K562 (cell line): ENCODE measurements around the gene ADRM1. TPM values are rescaled to one million over a fixed set of nuclear protein-coding genes. Genes with fewer than 3 reads are reported as not detected.

Source experiments
- DPF2 ChIP-seq: fragments of 450-650 bp; IDR thresholded peaks from 2 replicates; pipeline ENCODE4 v1.6.1; 2016
- KLF16 ChIP-seq: IDR thresholded peaks from 2 replicates; pipeline ENCODE4 v1.6.1; 2016; ENCODE audit warnings: antibody characterized with exemption
- MTA1 ChIP-seq: fragments of 450-650 bp; IDR thresholded peaks from 2 replicates; pipeline ENCODE4 v1.6.1; 2017; ENCODE audit warnings: borderline replicate concordance
- MTA3 ChIP-seq: fragments of 450-650 bp; formaldehyde crosslinking; IDR thresholded peaks from 2 replicates; pipeline ENCODE4 v1.6.1; 2017; ENCODE audit warnings: mild to moderate bottlenecking, borderline replicate concordance
- NFE2 ChIP-seq: IDR thresholded peaks from 2 replicates; pipeline ENCODE4 v1.6.1; 2014; ENCODE audit warnings: antibody characterized with exemption, low read depth
- RB1 ChIP-seq: fragments of 450-650 bp; IDR thresholded peaks from 2 replicates; pipeline ENCODE4 v1.6.1; 2017; ENCODE audit warnings: low read depth, mild to moderate bottlenecking
- RBM39 ChIP-seq: fragments of 200-400 bp; formaldehyde crosslinking; optimal IDR thresholded peaks from 2 replicates; pipeline ENCODE3; 2018; ENCODE audit warnings: low read depth, low read length
- TEAD1 ChIP-seq, 2 experiments: fragments of 450-650 bp in 1 of 2; sonication (generic) in 1 of 2; formaldehyde crosslinking; IDR thresholded peaks; 2 replicates each; pipeline versions ENCODE4 v1.4.0 to v1.8.0; 2020 to 2022; ENCODE audit warnings: mild to moderate bottlenecking in 2 of 2, missing genetic modification reagents in 1 of 2
- TGIF2 ChIP-seq: sonication (generic); formaldehyde crosslinking; IDR thresholded peaks from 2 replicates; pipeline ENCODE4 v1.8.1; 2022; ENCODE audit warnings: mild to moderate bottlenecking, missing genetic modification reagents, moderate library complexity
- TOE1 ChIP-seq, 2 experiments: fragments of 450-650 bp in 1 of 2; sonication (generic) in 1 of 2; formaldehyde crosslinking in 1 of 2; IDR thresholded peaks; 2 replicates each; pipeline versions ENCODE4 v1.7.1 to v1.8.0; 2016 to 2022; ENCODE audit warnings: borderline replicate concordance in 2 of 2, mild to moderate bottlenecking in 2 of 2, antibody characterized with exemption in 1 of 2, inconsistent platforms in 1 of 2, low read depth in 1 of 2, missing genetic modification reagents in 1 of 2, moderate library complexity in 1 of 2
- XRCC4 ChIP-seq: IDR thresholded peaks from one replicate; pipeline ENCODE4 v1.6.1; 2011; ENCODE audit not compliant: insufficient read depth, insufficient read length; ENCODE audit errors: extremely low read depth
- polyA plus RNA-seq, 8 experiments: library from polyadenylated mRNA; depleted of rRNA in 4 of 8; stranded (reverse) in 5 of 8; unstranded in 3 of 8; fragments of >200 nt; fragmentation: Nextera tagmentation in 2 of 8; fragmentation: Illumina TruSeq in 1 of 8; extraction: Ambion mirVana in 2 of 8; extraction: Trizol in 1 of 8; gene quantifications; 2 replicates each; pipeline versions ENCODE4 v1.2.1 to v1.2.3, GENCODE V29; 2011 to 2014; ENCODE audit warnings: inconsistent platforms in 1 of 8, missing spikeins in 1 of 8
- total RNA-seq, 7 experiments: library from RNA; depleted of rRNA in 6 of 7; stranded (reverse); fragments of >200 nt in 6 of 7; fragmentation: Illumina TruSeq in 2 of 7; extraction: Trizol in 2 of 7; gene quantifications; 2 replicates each; pipeline versions ENCODE4 v1.2.1 to v1.2.3, GENCODE V29; 2011 to 2021; ENCODE audit warnings: low replicate concordance in 1 of 7
- TF ChIP-seq, protein P1 (sequence below): fragments of 250-450 bp; sonication (Bioruptor Pico); IDR thresholded peaks from 2 replicates; pipeline ENCODE4 v1.9.0; 2021; ENCODE audit warnings: mild to moderate bottlenecking, inconsistent platforms
- TF ChIP-seq, protein P2 (sequence below): fragments of 450-650 bp; formaldehyde crosslinking; IDR thresholded peaks from 2 replicates; pipeline ENCODE4 v1.4.0; 2020; ENCODE audit warnings: mild to moderate bottlenecking, moderate library complexity
- TF ChIP-seq, protein P3 (sequence below): fragments of 450-650 bp; IDR thresholded peaks from 2 replicates; pipeline ENCODE4 v1.6.1; 2016; ENCODE audit warnings: low read depth

The ADRM1 gene
- total and polyA plus RNA-seq, 9 of the 15 experiments (the other 6 are each of a cell fraction or from before 2014, with no cell fraction given): 5.0 to 223 (median 67.4) TPM

DNA sequence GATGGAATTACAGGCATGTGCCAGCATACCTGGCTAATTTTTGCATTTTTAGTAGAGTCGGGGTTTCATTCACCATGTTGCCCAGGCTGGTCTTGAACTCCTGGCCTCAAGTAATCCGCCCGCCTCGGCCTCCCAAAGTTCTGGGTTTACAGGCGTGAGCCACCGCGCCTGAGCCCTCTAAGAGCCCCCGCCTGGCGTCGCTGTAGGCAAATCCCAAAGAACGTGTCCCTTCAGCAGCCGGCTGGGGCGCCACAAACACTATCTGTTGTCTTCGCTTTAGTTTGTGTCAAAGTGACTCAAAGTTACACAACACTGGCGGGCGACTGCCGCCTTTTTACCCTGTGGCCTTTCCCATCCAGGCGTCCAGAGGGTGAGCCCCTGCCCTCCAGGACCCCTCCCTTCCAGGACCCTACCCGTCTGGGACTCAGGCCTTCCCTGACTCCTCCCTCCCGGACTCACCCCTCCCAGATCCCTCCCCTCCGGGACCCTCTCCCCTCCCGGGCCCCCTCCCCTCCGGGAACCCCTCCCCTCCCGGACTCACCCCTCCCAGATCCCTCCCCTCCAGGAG lies 940 bp upstream of the ADRM1 start (continued):
- peak; percentile 61; the same call in 1 of the 2 replicates for TF ChIP-seq TOE1 (IDR thresholded peaks at IDR 0.05; ENCODE audit: borderline replicate concordance)
- TF ChIP-seq TOE1 (CRISPR knock-in tag; IDR thresholded peaks at IDR 0.05; ENCODE audit: borderline replicate concordance, low read depth): no peak
- TF ChIP-seq, protein P1, sequence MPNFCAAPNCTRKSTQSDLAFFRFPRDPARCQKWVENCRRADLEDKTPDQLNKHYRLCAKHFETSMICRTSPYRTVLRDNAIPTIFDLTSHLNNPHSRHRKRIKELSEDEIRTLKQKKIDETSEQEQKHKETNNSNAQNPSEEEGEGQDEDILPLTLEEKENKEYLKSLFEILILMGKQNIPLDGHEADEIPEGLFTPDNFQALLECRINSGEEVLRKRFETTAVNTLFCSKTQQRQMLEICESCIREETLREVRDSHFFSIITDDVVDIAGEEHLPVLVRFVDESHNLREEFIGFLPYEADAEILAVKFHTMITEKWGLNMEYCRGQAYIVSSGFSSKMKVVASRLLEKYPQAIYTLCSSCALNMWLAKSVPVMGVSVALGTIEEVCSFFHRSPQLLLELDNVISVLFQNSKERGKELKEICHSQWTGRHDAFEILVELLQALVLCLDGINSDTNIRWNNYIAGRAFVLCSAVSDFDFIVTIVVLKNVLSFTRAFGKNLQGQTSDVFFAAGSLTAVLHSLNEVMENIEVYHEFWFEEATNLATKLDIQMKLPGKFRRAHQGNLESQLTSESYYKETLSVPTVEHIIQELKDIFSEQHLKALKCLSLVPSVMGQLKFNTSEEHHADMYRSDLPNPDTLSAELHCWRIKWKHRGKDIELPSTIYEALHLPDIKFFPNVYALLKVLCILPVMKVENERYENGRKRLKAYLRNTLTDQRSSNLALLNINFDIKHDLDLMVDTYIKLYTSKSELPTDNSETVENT (CRISPR knock-in tag): 0 out of 2 replicates have a peak, but pooled peaks have one; percentile 22
- TF ChIP-seq, protein P2, sequence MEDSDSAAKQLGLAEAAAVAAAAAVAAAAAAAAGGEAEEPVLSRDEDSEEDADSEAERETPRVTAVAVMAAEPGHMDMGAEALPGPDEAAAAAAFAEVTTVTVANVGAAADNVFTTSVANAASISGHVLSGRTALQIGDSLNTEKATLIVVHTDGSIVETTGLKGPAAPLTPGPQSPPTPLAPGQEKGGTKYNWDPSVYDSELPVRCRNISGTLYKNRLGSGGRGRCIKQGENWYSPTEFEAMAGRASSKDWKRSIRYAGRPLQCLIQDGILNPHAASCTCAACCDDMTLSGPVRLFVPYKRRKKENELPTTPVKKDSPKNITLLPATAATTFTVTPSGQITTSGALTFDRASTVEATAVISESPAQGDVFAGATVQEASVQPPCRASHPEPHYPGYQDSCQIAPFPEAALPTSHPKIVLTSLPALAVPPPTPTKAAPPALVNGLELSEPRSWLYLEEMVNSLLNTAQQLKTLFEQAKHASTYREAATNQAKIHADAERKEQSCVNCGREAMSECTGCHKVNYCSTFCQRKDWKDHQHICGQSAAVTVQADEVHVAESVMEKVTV: peak; percentile 84
- no peak for TF ChIP-seq RBM39
- peak; percentile 96 for TF ChIP-seq RB1
- TF ChIP-seq MTA3: peak; percentile 61; the same call in 1 of the 2 replicates
- TF ChIP-seq XRCC4: no peak
- TF ChIP-seq NFE2: peak; percentile 29; the same call in 1 of the 2 replicates
- TF ChIP-seq TEAD1 (CRISPR knock-in tag; IDR thresholded peaks at IDR 0.05): 0 out of 4 replicates have a peak, but pooled peaks of 1 of the 2 experiments have one; percentile 14
- TF ChIP-seq DPF2: peak; percentile 73
- TF ChIP-seq, protein P3, sequence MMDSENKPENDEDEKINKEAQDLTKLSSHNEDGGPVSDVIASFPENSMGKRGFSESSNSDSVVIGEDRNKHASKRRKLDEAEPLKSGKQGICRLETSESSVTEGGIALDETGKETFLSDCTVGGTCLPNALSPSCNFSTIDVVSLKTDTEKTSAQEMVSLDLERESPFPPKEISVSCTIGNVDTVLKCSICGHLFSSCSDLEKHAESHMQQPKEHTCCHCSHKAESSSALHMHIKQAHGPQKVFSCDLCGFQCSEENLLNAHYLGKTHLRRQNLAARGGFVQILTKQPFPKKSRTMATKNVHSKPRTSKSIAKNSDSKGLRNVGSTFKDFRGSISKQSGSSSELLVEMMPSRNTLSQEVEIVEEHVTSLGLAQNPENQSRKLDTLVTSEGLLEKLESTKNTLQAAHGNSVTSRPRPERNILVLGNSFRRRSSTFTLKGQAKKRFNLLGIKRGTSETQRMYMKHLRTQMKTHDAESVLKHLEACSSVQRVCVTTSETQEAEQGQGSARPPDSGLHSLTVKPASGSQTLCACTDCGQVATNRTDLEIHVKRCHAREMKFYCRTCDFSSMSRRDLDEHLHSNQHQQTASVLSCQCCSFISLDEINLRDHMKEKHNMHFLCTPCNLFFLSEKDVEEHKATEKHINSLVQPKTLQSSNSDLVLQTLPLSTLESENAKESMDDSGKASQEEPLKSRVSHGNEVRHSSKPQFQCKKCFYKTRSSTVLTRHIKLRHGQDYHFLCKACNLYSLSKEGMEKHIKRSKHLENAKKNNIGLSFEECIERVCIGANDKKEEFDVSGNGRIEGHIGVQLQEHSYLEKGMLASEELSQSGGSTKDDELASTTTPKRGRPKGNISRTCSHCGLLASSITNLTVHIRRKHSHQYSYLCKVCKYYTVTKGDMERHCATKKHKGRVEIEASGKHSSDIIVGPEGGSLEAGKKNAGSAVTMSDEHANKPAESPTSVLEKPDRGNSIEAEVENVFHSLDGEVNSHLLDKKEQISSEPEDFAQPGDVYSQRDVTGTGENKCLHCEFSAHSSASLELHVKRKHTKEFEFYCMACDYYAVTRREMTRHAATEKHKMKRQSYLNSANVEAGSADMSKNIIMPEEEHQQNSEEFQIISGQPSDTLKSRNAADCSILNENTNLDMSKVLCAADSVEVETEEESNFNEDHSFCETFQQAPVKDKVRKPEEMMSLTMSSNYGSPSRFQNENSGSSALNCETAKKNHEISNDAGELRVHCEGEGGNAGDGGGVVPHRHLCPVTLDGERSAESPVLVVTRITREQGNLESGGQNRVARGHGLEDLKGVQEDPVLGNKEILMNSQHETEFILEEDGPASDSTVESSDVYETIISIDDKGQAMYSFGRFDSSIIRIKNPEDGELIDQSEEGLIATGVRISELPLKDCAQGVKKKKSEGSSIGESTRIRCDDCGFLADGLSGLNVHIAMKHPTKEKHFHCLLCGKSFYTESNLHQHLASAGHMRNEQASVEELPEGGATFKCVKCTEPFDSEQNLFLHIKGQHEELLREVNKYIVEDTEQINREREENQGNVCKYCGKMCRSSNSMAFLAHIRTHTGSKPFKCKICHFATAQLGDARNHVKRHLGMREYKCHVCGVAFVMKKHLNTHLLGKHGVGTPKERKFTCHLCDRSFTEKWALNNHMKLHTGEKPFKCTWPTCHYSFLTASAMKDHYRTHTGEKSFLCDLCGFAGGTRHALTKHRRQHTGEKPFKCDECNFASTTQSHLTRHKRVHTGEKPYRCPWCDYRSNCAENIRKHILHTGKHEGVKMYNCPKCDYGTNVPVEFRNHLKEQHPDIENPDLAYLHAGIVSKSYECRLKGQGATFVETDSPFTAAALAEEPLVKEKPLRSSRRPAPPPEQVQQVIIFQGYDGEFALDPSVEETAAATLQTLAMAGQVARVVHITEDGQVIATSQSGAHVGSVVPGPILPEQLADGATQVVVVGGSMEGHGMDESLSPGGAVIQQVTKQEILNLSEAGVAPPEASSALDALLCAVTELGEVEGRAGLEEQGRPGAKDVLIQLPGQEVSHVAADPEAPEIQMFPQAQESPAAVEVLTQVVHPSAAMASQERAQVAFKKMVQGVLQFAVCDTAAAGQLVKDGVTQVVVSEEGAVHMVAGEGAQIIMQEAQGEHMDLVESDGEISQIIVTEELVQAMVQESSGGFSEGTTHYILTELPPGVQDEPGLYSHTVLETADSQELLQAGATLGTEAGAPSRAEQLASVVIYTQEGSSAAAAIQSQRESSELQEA: no peak
- TF ChIP-seq KLF16: peak; percentile 75
- no peak for TF ChIP-seq TGIF2 (CRISPR knock-in tag)
- peak; percentile 31; the same call in 1 of the 2 replicates for TF ChIP-seq MTA1
